ENCODE measurements around the gene SPRR3.
"Not testable (repeated sequence)": the region's sequence is repeated elsewhere in the genome, so short reads cannot be mapped to it uniquely, and the experiment has no call there.

The SPRR3 gene

GRCh38 chr1:152996633-152997400, 4.7 kb upstream of the SPRR3 start:
- Histone ChIP-seq H3K4me3 (no peak overlapping the region), H3K4me1 (peaks cover 0 to 7% (median 2%) of the 10 kb centered on the region in 10 experiments; a peak in 7 of 20 replicates), H3K36me3 (no peaks in the 10 kb centered on the region), H3K9me3 (replicated peaks in 1 of 11) (peaks cover 8 to 13% (median 10%) of the 10 kb centered on the region in 11 experiments; a peak in 19 of 22 replicates), H3K27ac (no peak overlapping the region), H3K9ac (no peak overlapping the region), H4K20me1 (no peaks in the 10 kb centered on the region), H3K4me2 (no peak overlapping the region), H3K27me3 (peaks cover 0 to 6% (median 0%) of the 10 kb centered on the region in 11 experiments; a peak in 1 of 22 replicates)
- TF ChIP-seq Cebpa-rat (IDR thresholded peaks at IDR 0.05) = no peak

DNA sequence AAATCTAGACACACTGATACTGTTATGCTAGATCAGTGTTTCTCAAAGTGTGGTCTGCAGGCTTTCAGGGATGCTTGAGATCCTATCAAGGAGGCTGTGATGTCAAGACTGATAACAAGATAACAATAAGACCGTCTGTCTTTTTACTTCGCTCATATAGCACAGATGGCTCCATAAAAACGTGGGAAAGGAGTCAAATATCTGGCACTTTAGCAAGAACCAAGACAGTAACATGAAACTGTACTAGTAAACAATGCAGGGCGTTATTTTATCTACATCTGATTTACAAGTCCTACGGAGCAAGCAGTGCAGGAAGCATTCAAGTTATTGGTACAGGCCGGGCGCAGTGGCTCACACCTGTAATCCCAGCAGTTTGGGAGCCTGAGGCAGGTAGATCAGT, 3.6 kb upstream of the SPRR3 start:
- no peaks in the 10 kb centered on the region for H3K36me3 ChIP-seq
- H3K4me3 ChIP-seq = no peak overlapping the region
- no peak for TF ChIP-seq Cebpa-rat (IDR thresholded peaks at IDR 0.05)
- no peak overlapping the region for H3K4me2 ChIP-seq
- H3K27me3 ChIP-seq = peaks cover 0 to 6% (median 0%) of the 10 kb centered on the region in 11 experiments; a peak in 2 of 22 replicates
- peaks cover 8 to 13% (median 10%) of the 10 kb centered on the region in 11 experiments; a peak in 19 of 22 replicates for H3K9me3 ChIP-seq (replicated peaks in 1 of 11)
- no peak overlapping the region for H3K9ac ChIP-seq
- no peaks in the 10 kb centered on the region for H4K20me1 ChIP-seq
- H3K4me1 ChIP-seq = peaks cover 0 to 13% (median 8%) of the 10 kb centered on the region in 10 experiments; a peak in 16 of 20 replicates
- no peak overlapping the region for H3K27ac ChIP-seq

DNA sequence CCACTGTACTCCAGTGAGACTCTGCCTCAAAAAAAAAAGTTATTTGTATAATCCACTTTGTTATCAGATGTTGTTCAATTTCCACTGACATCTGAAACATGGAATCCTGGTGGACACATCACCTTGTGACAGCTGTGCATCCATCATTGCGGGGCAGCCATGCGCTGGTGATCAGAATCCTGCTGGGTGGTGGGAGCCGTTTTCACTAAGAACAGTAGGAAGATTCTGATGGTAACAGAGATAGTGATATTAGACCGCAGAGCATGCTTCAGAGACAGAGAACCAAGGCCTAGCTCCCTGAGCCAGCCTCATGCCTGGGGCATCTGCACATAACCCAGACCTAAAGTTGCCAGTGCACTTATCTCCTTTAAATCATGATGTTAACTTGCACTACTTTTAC, 3.1 kb upstream of the SPRR3 start:
- Histone ChIP-seq H3K4me2 (no peak overlapping the region), H3K9ac (no peak overlapping the region), H3K9me3 (replicated peaks in 1 of 11) (peaks cover 8 to 13% (median 10%) of the 10 kb centered on the region in 11 experiments; a peak in 19 of 22 replicates), H3K27ac (no peak overlapping the region), H3K27me3 (peaks cover 0 to 6% (median 0%) of the 10 kb centered on the region in 11 experiments; a peak in 2 of 22 replicates), H3K4me3 (no peak overlapping the region), H3K4me1 (peaks cover 0 to 13% (median 8%) of the 10 kb centered on the region in 10 experiments; a peak in 16 of 20 replicates), H4K20me1 (no peaks in the 10 kb centered on the region), H3K36me3 (no peaks in the 10 kb centered on the region)
- no peak for TF ChIP-seq Cebpa-rat (IDR thresholded peaks at IDR 0.05)

GRCh38 chr1:152999818-153000217, 1.7 kb upstream of the SPRR3 start:
- no peak for TF ChIP-seq Cebpa-rat (IDR thresholded peaks at IDR 0.05)
- Histone ChIP-seq H3K4me3 (no peak overlapping the region), H3K4me2 (peak overlapping the region in 6 of 11 experiments; percentile 8 to 43 (median 38); a peak in 7 of 22 replicates), H3K27ac (no peak overlapping the region), H3K9me3 (replicated peaks in 1 of 11) (peaks cover 8 to 11% (median 9%) of the 10 kb centered on the region in 11 experiments; a peak in 19 of 22 replicates), H3K36me3 (no peaks in the 10 kb centered on the region), H3K27me3 (peaks cover 0 to 6% (median 0%) of the 10 kb centered on the region in 11 experiments; a peak in 2 of 22 replicates), H4K20me1 (no peaks in the 10 kb centered on the region), H3K4me1 (peaks cover 0 to 13% (median 8%) of the 10 kb centered on the region in 10 experiments; a peak in 16 of 20 replicates), H3K9ac (no peak overlapping the region)

GRCh38 chr1:153000294-153000693, 1.3 kb upstream of the SPRR3 start:
- H3K9me3 ChIP-seq (replicated peaks in 1 of 11) = peaks cover 3 to 6% (median 5%) of the 10 kb centered on the region in 11 experiments; a peak in 18 of 22 replicates
- H3K4me1 ChIP-seq = peaks cover 0 to 13% (median 8%) of the 10 kb centered on the region in 10 experiments; a peak in 16 of 20 replicates
- H3K9ac ChIP-seq = no peak overlapping the region
- no peaks in the 10 kb centered on the region for H4K20me1 ChIP-seq
- peak overlapping the region in 8 of 11 experiments; percentile 8 to 43 (median 32); a peak in 10 of 22 replicates for H3K4me2 ChIP-seq
- TF ChIP-seq Cebpa-rat (IDR thresholded peaks at IDR 0.05) = no peak
- peaks cover 0 to 6% (median 0%) of the 10 kb centered on the region in 11 experiments; a peak in 2 of 22 replicates for H3K27me3 ChIP-seq
- no peak overlapping the region for H3K27ac ChIP-seq
- no peaks in the 10 kb centered on the region for H3K36me3 ChIP-seq
- H3K4me3 ChIP-seq = no peak overlapping the region

GRCh38 chr1:153011235-153011758, 9.7 kb downstream of the SPRR3 start:
- H3K27ac ChIP-seq, H3K9ac ChIP-seq, H3K36me3 ChIP-seq, H4K20me1 ChIP-seq, H3K4me1 ChIP-seq, H3K27me3 ChIP-seq, H3K4me3 ChIP-seq, H3K4me2 ChIP-seq: not testable (repeated sequence)
- peaks cover 8 to 21% (median 13%) of the 10 kb centered on the region in 11 experiments; a peak in 21 of 22 replicates for H3K9me3 ChIP-seq (replicated peaks in 1 of 11)

GRCh38 chr1:153021829-153022228, 20.3 kb downstream of the SPRR3 start:
- peaks cover 0 to 24% (median 20%) of the 10 kb centered on the region in 11 experiments; a peak in 17 of 22 replicates for H3K9me3 ChIP-seq (replicated peaks in 1 of 11)
- H3K36me3 ChIP-seq, H3K4me3 ChIP-seq, H4K20me1 ChIP-seq: not testable (repeated sequence)
- peak overlapping the region in 1 of 11 experiments; percentile 46; a peak in 2 of 22 replicates for H3K27ac ChIP-seq
- H3K4me2 ChIP-seq = peak overlapping the region; percentile 52 to 79 (median 68); a peak in 21 of 22 replicates
- peak overlapping the region in 1 of 11 experiments; percentile 35; a peak in 1 of 22 replicates for H3K9ac ChIP-seq
- H3K27me3 ChIP-seq = peaks cover 0 to 75% (median 0%) of the 10 kb centered on the region in 11 experiments; a peak in 7 of 22 replicates
- H3K4me1 ChIP-seq = peaks cover 15 to 37% (median 32%) of the 10 kb centered on the region in 10 experiments; a peak in 19 of 20 replicates

- Histone ChIP-seq H3K9ac (peak overlapping the region in 2 of 11 experiments; percentile 2 to 35; a peak in 2 of 22 replicates), H3K27ac (peak overlapping the region in 3 of 11 experiments; percentile 1 to 46 (median 38); a peak in 2 of 22 replicates), H3K9me3 (replicated peaks in 1 of 11) (peaks cover 0 to 24% (median 20%) of the 10 kb centered on the region in 11 experiments; a peak in 17 of 22 replicates), H3K27me3 (peaks cover 0 to 80% (median 0%) of the 10 kb centered on the region in 11 experiments; a peak in 7 of 22 replicates), H3K4me2 (peak overlapping the region; percentile 52 to 79 (median 68); a peak in 21 of 22 replicates), H3K4me1 (peaks cover 15 to 37% (median 32%) of the 10 kb centered on the region in 10 experiments; a peak in 19 of 20 replicates)
- not testable (repeated sequence) for H3K4me3 ChIP-seq, H3K36me3 ChIP-seq, H4K20me1 ChIP-seq
These were observed 20.8 kb downstream of the SPRR3 start for GRCh38 chr1:153022340-153022739.

GRCh38 chr1:153023109-153023508, 21.6 kb downstream of the SPRR3 start:
- Histone ChIP-seq H3K27ac (peak overlapping the region in 2 of 11 experiments; percentile 1 to 38; a peak in 2 of 22 replicates), H3K36me3 (no peaks in the 10 kb centered on the region), H3K4me3 (no peak overlapping the region), H3K9ac (no peak overlapping the region), H3K4me1 (peaks cover 15 to 37% (median 32%) of the 10 kb centered on the region in 10 experiments; a peak in 19 of 20 replicates), H3K27me3 (peaks cover 0 to 87% (median 0%) of the 10 kb centered on the region in 11 experiments; a peak in 7 of 22 replicates), H4K20me1 (no peaks in the 10 kb centered on the region), H3K4me2 (peak overlapping the region in 10 of 11 experiments; percentile 7 to 79 (median 62); a peak in 18 of 22 replicates), H3K9me3 (replicated peaks in 1 of 11) (peaks cover 0 to 23% (median 18%) of the 10 kb centered on the region in 11 experiments; a peak in 17 of 22 replicates)
- no peak for TF ChIP-seq Cebpa-rat (IDR thresholded peaks at IDR 0.05)

All from BLaER1 treated with 17β-estradiol and CSF1 and Interleukin-3, amounts not matched to agents 10 nM and 100 nM (cell line).